Left lung (tissue), 10 donors: ENCODE data around the gene CAMTA1. TPM values are rescaled to one million over a fixed set of nuclear protein-coding genes. Genes with fewer than 3 reads are reported as not detected.

Experiments
- ATAC-seq: fragments of 200-7000 bp; cut with Tn5 transposase; one replicate; pipeline ENCODE4 v1.9.1; 2020; ENCODE audit warnings: moderate library complexity
- DNase-seq, 4 donors: peaks; one replicate each; pipeline ENCODE4 v3.0.0-alpha.2; 2013 to 2020
- H3K27ac ChIP-seq, 2 donors: fragments of 200-600 bp; sonication (generic) in 1 of 2; one replicate each; pipeline versions ENCODE4 v1.5.0 to v1.8.0; 2020 to 2021
- H3K27me3 ChIP-seq, 2 donors: fragments of 200-600 bp; sonication (generic) in 1 of 2; one replicate each; pipeline versions ENCODE4 v1.5.0 to v1.8.0; 2020 to 2021
- H3K36me3 ChIP-seq, 2 donors: fragments of 200-600 bp; sonication (generic) in 1 of 2; one replicate each; pipeline versions ENCODE4 v1.5.0 to v1.8.0; 2020 to 2021
- H3K4me1 ChIP-seq, 2 donors: fragments of 200-600 bp; one replicate each; pipeline ENCODE4 v1.8.0; 2021
- H3K4me3 ChIP-seq, 2 donors: fragments of 200-600 bp; sonication (generic) in 1 of 2; one replicate each; pipeline versions ENCODE4 v1.5.0 to v1.8.0; 2020 to 2021; ENCODE audit warnings: mild to moderate bottlenecking in 1 of 2
- H3K9me3 ChIP-seq, 2 donors: fragments of 200-600 bp; sonication (generic) in 1 of 2; one replicate each; pipeline versions ENCODE4 v1.5.0 to v1.8.0; 2020 to 2021
- intact Hi-C, 2 donors: fragments of 100-400 bp; cut with DNase I; formaldehyde crosslinking; loops; one replicate each; pipeline versions ENCODE4 v1.11.2 to v1.14.2; 2022
- polyA plus RNA-seq, 6 donors: library from polyadenylated mRNA; unstranded; fragments of 120-200 nt; gene quantifications; one replicate each; pipeline ENCODE4 v1.2.1, GENCODE V29; 2013; ENCODE audit not compliant: insufficient read length in 6 of 6
- total RNA-seq, 2 donors: library from RNA; stranded (reverse); fragmentation: NEBNext Ultra II Directional; extraction: Animal tissue kit (Norgen Biotek cat#: 25700); gene quantifications; one replicate each; pipeline ENCODE4 v1.2.1, GENCODE V29; 2021
- TF ChIP-seq, protein P1 (sequence below), 2 donors: fragments of 200-600 bp; sonication (generic) in 1 of 2; IDR thresholded peaks; one replicate each; pipeline versions ENCODE4 v1.5.0 to v1.8.0; 2021; ENCODE audit warnings: antibody characterized with exemption in 2 of 2
- donor health status: DM: no; HTN: yes; CAD: no.
- donor health status: DM: no; HTN: no; CAD: no.

Gene CAMTA1
- total and polyA plus RNA-seq, 8 donors, result 42.7 to 69.1 (median 49.4) TPM

DNA sequence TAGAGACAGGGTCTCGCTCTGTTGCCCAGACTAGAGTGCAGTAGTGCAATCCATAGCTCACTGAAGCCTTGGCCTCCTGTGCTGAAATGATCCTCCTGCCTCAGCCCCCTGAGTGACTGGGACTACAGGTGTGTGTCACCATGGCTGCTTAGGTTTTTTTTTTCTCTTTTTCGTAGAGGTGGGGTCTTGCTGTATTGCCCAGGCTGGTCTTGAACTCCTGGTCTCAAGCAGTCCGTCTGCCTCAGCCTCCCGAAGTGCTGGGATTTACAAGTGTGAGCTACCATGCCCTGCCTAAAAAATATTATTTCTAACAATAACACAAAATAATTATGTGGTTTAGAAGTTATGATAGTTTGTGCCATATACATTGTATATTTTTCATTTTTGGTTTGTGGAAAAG, 9.9 kb downstream of the CAMTA1 start:
- DNase-seq, result no peak
- Histone ChIP-seq H3K36me3 (peaks cover 0 to 3% of the 10 kb centered on the region in 2 donors), H3K27me3 (no peaks in the 10 kb centered on the region), H3K4me1 (peaks cover 3 to 28% of the 10 kb centered on the region in 2 donors), H3K4me3 (no peak overlapping the region), H3K27ac (peak overlapping the region in 1 of 2 donors; percentile 13), H3K9me3 (no peaks in the 10 kb centered on the region)
- TF ChIP-seq, protein P1, sequence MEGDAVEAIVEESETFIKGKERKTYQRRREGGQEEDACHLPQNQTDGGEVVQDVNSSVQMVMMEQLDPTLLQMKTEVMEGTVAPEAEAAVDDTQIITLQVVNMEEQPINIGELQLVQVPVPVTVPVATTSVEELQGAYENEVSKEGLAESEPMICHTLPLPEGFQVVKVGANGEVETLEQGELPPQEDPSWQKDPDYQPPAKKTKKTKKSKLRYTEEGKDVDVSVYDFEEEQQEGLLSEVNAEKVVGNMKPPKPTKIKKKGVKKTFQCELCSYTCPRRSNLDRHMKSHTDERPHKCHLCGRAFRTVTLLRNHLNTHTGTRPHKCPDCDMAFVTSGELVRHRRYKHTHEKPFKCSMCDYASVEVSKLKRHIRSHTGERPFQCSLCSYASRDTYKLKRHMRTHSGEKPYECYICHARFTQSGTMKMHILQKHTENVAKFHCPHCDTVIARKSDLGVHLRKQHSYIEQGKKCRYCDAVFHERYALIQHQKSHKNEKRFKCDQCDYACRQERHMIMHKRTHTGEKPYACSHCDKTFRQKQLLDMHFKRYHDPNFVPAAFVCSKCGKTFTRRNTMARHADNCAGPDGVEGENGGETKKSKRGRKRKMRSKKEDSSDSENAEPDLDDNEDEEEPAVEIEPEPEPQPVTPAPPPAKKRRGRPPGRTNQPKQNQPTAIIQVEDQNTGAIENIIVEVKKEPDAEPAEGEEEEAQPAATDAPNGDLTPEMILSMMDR (IDR thresholded peaks at IDR 0.05), result no peak
- intact Hi-C loops, result no loop called here
- no peak for ATAC-seq

DNA sequence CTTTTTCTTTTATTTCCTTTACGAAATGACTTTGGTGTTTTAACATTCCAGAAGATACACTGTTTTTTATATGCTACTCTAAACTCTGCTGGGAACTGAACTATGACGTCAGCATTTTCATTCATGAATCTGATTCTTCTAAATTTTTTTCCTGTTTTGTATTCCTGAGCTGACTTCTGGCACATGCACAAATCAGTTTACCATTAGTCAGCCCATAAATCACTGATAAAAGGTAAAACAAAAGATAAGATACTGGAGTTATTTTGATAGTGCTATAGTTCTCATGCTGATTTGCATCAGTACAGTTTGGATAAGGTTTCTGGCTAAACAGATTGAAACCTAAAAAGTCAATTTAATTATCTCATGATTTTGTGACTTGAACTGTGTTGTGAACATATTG, 10.4 kb downstream of the CAMTA1 start:
- H3K4me3 ChIP-seq, result no peak overlapping the region
- peak in 1 of 4 donors; percentile 7 for DNase-seq
- TF ChIP-seq, protein P1 (IDR thresholded peaks at IDR 0.05), result no peak
- no peaks in the 10 kb centered on the region for H3K27me3 ChIP-seq
- intact Hi-C loops, result no loop called here
- no peak for ATAC-seq
- H3K9me3 ChIP-seq, result no peaks in the 10 kb centered on the region
- peaks cover 0 to 3% of the 10 kb centered on the region in 2 donors for H3K36me3 ChIP-seq
- H3K4me1 ChIP-seq, result peaks cover 8 to 30% of the 10 kb centered on the region in 2 donors
- H3K27ac ChIP-seq, result peak overlapping the region in 1 of 2 donors; percentile 13

DNA sequence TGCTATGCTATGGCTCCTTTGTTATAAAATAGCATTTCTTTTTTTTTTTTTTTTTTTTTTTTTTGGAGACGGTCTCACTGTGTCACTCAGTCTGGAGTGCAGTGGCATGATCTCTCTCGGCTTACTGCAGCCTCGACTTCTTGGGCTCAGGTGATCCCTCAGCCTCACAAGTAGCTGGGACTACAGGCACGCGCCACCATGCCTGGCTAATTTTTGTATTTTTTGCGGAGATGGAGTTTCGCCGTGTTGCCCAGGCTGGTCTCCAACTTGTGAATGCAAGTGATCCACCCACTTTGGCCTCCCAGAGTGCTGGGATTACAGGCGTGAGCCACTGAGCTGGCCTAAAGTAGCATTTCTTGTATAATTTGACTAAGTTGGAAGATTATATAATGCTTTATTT, 10.8 kb downstream of the CAMTA1 start:
- intact Hi-C loops, result no loop called here
- Histone ChIP-seq H3K36me3 (peaks cover 0 to 3% of the 10 kb centered on the region in 2 donors), H3K4me3 (no peak overlapping the region), H3K4me1 (peaks cover 12 to 33% of the 10 kb centered on the region in 2 donors), H3K9me3 (no peaks in the 10 kb centered on the region), H3K27me3 (no peaks in the 10 kb centered on the region), H3K27ac (no peak overlapping the region)
- DNase-seq (no peak), ATAC-seq (no peak)
- TF ChIP-seq, protein P1 (IDR thresholded peaks at IDR 0.05), result no peak

DNA sequence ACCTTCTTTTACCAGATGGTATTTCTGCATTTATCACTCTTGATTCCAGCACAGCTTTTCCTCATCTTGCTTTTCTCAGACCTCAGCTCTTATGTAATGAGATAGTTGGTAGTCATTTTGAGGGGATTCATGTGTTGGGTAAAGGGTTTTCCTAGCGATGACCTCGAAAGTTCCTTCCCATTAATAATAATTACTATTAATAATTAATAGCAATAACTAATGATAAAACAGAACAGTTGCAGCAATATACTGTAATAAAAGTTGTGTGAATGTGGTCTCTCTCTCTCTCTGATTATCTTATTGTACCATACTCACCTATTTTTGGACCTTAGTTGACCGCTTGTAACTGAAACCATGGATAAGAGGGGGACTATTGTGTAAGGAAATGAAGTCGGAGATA, 14.2 kb downstream of the CAMTA1 start:
- Histone ChIP-seq H3K27ac (no peak overlapping the region), H3K4me3 (no peak overlapping the region), H3K27me3 (no peaks in the 10 kb centered on the region), H3K4me1 (peaks cover 16 to 39% of the 10 kb centered on the region in 2 donors), H3K36me3 (peaks cover 0 to 3% of the 10 kb centered on the region in 2 donors), H3K9me3 (no peaks in the 10 kb centered on the region)
- ATAC-seq (no peak), DNase-seq (no peak)
- TF ChIP-seq, protein P1 (IDR thresholded peaks at IDR 0.05), result no peak
- intact Hi-C loops, result no loop called here

DNA sequence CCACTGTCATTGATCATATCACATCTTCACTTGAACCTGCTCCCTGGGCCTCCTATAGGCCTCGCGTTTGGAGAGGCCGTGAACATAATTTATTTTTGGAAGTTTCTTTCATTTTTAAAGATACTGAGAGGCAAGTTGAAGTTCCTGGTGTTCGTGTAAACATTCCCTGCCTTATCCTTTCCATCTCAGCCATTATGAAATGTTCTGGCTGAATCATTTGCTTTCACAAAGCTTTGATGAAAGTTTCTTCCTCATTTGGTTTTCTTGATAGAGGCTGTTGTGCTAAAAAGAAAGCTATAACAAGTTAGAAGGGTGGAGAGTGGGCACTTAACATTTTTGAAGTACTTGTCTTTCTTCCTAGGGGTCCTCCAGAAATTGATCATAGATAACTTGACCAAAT, 15.5 kb downstream of the CAMTA1 start:
- no peak overlapping the region for H3K4me3 ChIP-seq
- peaks cover 16 to 38% of the 10 kb centered on the region in 2 donors for H3K4me1 ChIP-seq
- TF ChIP-seq, protein P1 (IDR thresholded peaks at IDR 0.05), result no peak
- H3K27me3 ChIP-seq, result no peaks in the 10 kb centered on the region
- intact Hi-C loops, result loop anchor here in 1 of 2 donors (10.0 kb wide), 1 partner anchor 84 kb away; no protein-coding TSS in a partner anchor
- no peaks in the 10 kb centered on the region for H3K9me3 ChIP-seq
- H3K27ac ChIP-seq, result peak overlapping the region; percentile 41 to 60
- no peak for DNase-seq
- H3K36me3 ChIP-seq, result peaks cover 0 to 3% of the 10 kb centered on the region in 2 donors
- ATAC-seq, result peak; percentile 61
